ENCODE results near the gene ITIH4.

The ITIH4 gene

GRCh38 chr3:52834871-52835501, 4.5 kb upstream of the ITIH4 start, which contains the start of gene MUSTN1:
Gene MUSTN1, minus strand, starts transcription at chr3:52835019. Its CDS starts 71 bp downstream, at chr3:52834948.
- no peak for TF ChIP-seq USF1 (IDR thresholded peaks at IDR 0.05)
- TF ChIP-seq EGR1 (IDR thresholded peaks at IDR 0.05), result no peak
- no peak for TF ChIP-seq TCF12 (IDR thresholded peaks at IDR 0.05; ENCODE audit: low read depth)
- no peak for TF ChIP-seq EP300 (IDR thresholded peaks at IDR 0.05; ENCODE audit: borderline replicate concordance)
- TF ChIP-seq YY1 (IDR thresholded peaks at IDR 0.05; ENCODE audit: low read depth), result no peak
- no peak for TF ChIP-seq ZBTB7A (IDR thresholded peaks at IDR 0.05; ENCODE audit: low read depth)
- no peak for TF ChIP-seq CEBPB (IDR thresholded peaks at IDR 0.05)
- TF ChIP-seq, protein P1, sequence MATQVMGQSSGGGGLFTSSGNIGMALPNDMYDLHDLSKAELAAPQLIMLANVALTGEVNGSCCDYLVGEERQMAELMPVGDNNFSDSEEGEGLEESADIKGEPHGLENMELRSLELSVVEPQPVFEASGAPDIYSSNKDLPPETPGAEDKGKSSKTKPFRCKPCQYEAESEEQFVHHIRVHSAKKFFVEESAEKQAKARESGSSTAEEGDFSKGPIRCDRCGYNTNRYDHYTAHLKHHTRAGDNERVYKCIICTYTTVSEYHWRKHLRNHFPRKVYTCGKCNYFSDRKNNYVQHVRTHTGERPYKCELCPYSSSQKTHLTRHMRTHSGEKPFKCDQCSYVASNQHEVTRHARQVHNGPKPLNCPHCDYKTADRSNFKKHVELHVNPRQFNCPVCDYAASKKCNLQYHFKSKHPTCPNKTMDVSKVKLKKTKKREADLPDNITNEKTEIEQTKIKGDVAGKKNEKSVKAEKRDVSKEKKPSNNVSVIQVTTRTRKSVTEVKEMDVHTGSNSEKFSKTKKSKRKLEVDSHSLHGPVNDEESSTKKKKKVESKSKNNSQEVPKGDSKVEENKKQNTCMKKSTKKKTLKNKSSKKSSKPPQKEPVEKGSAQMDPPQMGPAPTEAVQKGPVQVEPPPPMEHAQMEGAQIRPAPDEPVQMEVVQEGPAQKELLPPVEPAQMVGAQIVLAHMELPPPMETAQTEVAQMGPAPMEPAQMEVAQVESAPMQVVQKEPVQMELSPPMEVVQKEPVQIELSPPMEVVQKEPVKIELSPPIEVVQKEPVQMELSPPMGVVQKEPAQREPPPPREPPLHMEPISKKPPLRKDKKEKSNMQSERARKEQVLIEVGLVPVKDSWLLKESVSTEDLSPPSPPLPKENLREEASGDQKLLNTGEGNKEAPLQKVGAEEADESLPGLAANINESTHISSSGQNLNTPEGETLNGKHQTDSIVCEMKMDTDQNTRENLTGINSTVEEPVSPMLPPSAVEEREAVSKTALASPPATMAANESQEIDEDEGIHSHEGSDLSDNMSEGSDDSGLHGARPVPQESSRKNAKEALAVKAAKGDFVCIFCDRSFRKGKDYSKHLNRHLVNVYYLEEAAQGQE (IDR thresholded peaks at IDR 0.05; ENCODE audit: low read depth), result no peak

DNA sequence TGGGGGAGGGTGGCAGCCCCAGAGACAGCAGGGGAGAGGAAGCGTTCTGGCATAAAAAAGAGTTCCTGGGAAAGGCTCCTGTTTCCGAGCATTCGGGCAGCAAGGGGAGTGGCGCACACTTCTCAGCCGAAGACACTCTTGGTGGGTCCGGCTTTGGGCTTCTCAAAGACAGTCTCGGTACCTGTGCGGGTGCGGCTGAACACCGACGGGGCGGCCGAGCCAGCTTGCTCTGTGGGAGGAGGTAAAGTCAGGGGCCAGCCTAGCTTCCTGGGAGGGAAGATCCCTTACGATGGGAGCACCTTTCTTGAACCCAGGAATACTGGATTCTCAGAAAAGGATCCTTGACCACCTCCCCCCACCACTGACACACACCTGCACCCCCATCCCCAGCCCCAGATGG, 2.7 kb upstream of the ITIH4 start:
- no peak for TF ChIP-seq USF1 (IDR thresholded peaks at IDR 0.05)
- TF ChIP-seq MAX (IDR thresholded peaks at IDR 0.05), result no peak
- no peak for TF ChIP-seq ZBTB7A (IDR thresholded peaks at IDR 0.05; ENCODE audit: low read depth)
- TF ChIP-seq TAF1 (IDR thresholded peaks at IDR 0.05; ENCODE audit: low read depth), result no peak
- TF ChIP-seq NFIC (IDR thresholded peaks at IDR 0.05), result no peak
- TF ChIP-seq FOXM1 (IDR thresholded peaks at IDR 0.05; ENCODE audit: borderline replicate concordance, low read depth), result no peak
- TF ChIP-seq RAD21 (IDR thresholded peaks at IDR 0.05; ENCODE audit: low read depth), result no peak
- no peak for TF ChIP-seq CEBPB (IDR thresholded peaks at IDR 0.05)
- no peak for TF ChIP-seq TEAD4 (IDR thresholded peaks at IDR 0.05)
- TF ChIP-seq, protein P1 (IDR thresholded peaks at IDR 0.05; ENCODE audit: low read depth), result no peak
- no peak for TF ChIP-seq EGR1 (IDR thresholded peaks at IDR 0.05)
- no peak for TF ChIP-seq CREB1 (IDR thresholded peaks at IDR 0.05; ENCODE audit: low read depth)
- no peak for TF ChIP-seq EP300 (IDR thresholded peaks at IDR 0.05; ENCODE audit: borderline replicate concordance)
- no peak for TF ChIP-seq TCF12 (IDR thresholded peaks at IDR 0.05; ENCODE audit: low read depth)
- TF ChIP-seq YY1 (IDR thresholded peaks at IDR 0.05; ENCODE audit: low read depth), result no peak

DNA sequence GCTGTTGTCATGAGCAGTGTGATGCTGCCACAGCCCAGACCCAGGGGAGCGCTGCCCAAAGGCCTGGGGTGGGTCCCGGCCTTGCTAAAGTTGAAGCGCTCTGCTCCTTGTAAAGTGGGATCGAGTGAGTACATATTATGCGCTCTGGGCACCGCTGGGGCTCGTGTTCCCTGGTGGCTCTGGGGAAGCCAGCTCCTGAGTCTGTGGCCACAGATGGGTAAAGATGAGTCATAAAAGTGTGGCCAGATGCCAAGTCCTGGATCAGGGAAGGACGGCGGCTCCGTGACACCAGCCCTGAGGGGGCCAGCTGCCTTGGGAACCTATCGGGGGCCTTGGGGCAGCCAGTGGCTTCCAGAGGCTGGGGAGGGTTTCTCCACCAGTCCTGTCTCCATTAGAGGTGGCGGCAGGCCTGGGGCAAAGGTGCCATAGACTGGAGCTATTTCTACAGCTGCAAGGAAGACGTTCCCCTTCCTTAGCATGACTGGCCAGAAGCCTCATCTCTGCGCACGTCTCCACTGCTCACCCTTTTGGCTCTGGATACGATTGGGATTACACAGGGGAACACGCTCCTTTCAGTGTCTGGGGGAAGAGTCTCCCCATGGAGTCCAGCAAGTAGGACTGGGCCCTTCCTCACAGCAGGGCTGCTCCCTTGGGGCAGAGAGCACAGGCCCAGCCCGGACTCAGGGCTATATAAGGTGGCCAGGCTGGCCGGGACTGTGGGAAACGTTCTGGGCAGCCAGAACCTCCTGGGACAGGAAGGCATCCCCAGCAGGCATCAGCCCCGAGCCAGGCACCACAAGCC, 1.2 kb upstream of the ITIH4 start:
- TF ChIP-seq MAX (IDR thresholded peaks at IDR 0.05) (no peak), NFIC (IDR thresholded peaks at IDR 0.05) (peak; percentile 59)

DNA sequence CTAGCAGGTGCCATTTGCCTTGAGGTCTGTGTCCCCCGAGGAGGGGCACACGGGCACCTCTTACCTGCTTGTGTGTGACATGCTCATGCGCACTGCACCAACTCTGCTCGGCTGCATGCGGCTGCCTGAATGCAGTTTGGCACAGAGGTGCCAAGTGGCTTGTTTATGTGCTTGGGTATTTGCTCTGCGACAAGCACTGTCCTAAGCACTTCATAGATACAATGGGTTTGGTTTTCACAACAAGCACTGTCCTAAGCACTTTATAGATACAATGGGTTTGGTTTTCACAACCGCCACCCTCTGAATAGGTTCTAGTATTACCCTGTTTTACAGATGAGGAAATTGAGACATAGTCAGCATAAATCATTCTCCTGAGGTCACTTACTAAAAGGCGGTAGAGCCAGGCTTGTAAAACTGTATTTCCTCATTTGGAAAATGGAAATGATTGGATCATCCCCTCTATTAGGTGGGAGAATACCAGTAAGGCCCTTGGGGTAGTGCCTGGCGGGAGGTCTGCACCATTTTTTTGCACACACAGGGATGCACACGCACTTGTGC, 487 bp downstream of the ITIH4 start:
- TF ChIP-seq CREB1 (IDR thresholded peaks at IDR 0.05; ENCODE audit: low read depth), result no peak
- no peak for TF ChIP-seq USF1 (IDR thresholded peaks at IDR 0.05)
- no peak for TF ChIP-seq TCF12 (IDR thresholded peaks at IDR 0.05; ENCODE audit: low read depth)

DNA sequence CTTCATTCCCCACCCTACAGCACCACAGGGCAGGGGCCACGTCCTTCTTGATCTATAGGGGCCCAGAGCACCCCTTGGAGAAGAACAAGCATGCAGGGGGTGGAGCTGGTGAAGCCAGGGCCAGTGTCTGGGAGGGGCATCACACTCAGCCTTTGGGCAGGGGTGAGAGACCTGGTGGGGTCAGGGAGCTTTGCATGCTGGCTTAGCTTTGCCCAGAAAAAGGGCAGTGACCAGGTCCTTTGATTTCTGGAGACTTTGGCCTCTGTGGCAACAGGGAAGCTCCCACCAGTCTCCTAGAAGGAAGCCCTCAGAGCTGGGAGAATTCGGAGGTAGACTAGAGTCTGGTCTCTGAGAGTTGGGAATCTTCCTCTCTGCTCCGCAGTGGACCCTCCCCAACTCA, 990 bp downstream of the ITIH4 start:
- TF ChIP-seq YY1 (IDR thresholded peaks at IDR 0.05; ENCODE audit: low read depth), result no peak

DNA sequence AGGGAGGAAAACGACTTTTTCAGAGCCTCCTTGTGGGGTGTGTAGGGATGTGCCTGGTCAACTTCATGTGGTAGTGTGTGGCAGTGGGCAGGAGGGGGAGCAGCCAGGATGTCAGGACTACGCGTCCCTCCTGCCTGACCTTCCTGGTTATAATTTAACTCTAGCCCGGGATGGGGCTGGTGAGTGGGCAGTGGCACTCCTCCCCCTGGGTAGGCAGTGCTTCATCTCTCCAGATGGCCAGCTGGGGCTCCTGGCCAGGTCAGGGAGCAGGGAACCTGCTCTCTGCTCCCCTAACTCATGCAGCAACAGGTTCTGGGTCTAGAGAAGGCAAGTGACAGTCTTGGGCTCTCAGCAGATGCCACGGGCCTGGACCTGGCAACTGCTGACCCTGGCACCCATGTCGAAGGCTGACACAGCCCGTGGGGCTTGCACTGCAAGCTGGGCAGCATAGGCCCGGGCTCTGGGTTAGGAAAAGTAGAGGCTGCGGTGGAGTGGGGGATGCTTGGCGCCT, 2.6 kb downstream of the ITIH4 start:
- TF ChIP-seq NFIC (IDR thresholded peaks at IDR 0.05) (no peak), RAD21 (IDR thresholded peaks at IDR 0.05; ENCODE audit: low read depth) (no peak), YY1 (IDR thresholded peaks at IDR 0.05; ENCODE audit: low read depth) (no peak), CEBPB (IDR thresholded peaks at IDR 0.05) (no peak), MAX (IDR thresholded peaks at IDR 0.05) (no peak), TAF1 (IDR thresholded peaks at IDR 0.05; ENCODE audit: low read depth) (no peak), TCF12 (IDR thresholded peaks at IDR 0.05; ENCODE audit: low read depth) (no peak)

Data from Ishikawa (cell line).